Activated CD4-positive, alpha-beta T cell treated with anti-CD3 and anti-CD28 coated beads, Interleukin-2, amount 50 U/mL, for 16 hours (primary cell): Measurements from ENCODE around the gene OR52N4.
"Not testable (repeated sequence)": the region's sequence is repeated elsewhere in the genome, so short reads cannot be mapped to it uniquely, and the experiment has no call there.

Experiments used
- DNase-seq: peaks from one replicate; pipeline ENCODE4 v3.0.0-alpha.2; 2020

The OR52N4 gene

GRCh38 chr11:5753943-5754342 is at the start of gene OR52N4:
Gene OR52N4, plus strand, starts transcription at chr11:5754243. Its CDS starts 498 bp downstream, at chr11:5754741.
- DNase-seq: no peak

- no peak for DNase-seq
Measured at GRCh38 chr11:5705688-5706087, 48.4 kb upstream of the OR52N4 start.

GRCh38 chr11:5712507-5712906 is 41.5 kb upstream of the OR52N4 start:
- DNase-seq: no peak

- DNase-seq: no peak
Measured at GRCh38 chr11:5713695-5714094, 40.3 kb upstream of the OR52N4 start.

GRCh38 chr11:5716518-5716917 is 37.5 kb upstream of the OR52N4 start:
- DNase-seq: not testable (repeated sequence)

GRCh38 chr11:5719703-5720495 is 34.1 kb upstream of the OR52N4 start:
- DNase-seq: no peak

GRCh38 chr11:5722622-5723021 is 31.4 kb upstream of the OR52N4 start:
- no peak for DNase-seq

GRCh38 chr11:5726351-5726750 is 27.7 kb upstream of the OR52N4 start:
- no peak for DNase-seq

GRCh38 chr11:5727691-5728090 is 26.4 kb upstream of the OR52N4 start:
- DNase-seq: no peak

GRCh38 chr11:5736396-5736795 is 17.6 kb upstream of the OR52N4 start, which contains the start of gene OR56B1:
Gene OR56B1, plus strand, starts transcription at chr11:5736448. Its CDS starts 69 bp downstream, at chr11:5736517.
- no peak for DNase-seq

GRCh38 chr11:5737091-5737490 is 17.0 kb upstream of the OR52N4 start:
- no peak for DNase-seq

- DNase-seq: no peak
Measured at GRCh38 chr11:5737670-5738392, 16.2 kb upstream of the OR52N4 start.

GRCh38 chr11:5738431-5738830 is 15.6 kb upstream of the OR52N4 start:
- no peak for DNase-seq

GRCh38 chr11:5746614-5747013 is 7.4 kb upstream of the OR52N4 start:
- DNase-seq: no peak

- DNase-seq: no peak
Measured at GRCh38 chr11:5749836-5750235, 4.2 kb upstream of the OR52N4 start.

- DNase-seq: no peak
Measured at GRCh38 chr11:5767056-5767455, 13.0 kb downstream of the OR52N4 start.

- DNase-seq: no peak
Measured at GRCh38 chr11:5783255-5783654, 29.2 kb downstream of the OR52N4 start, which contains the start of gene OR52N5. Gene OR52N5, minus strand, starts transcription at chr11:5783355. Its CDS starts 4,721 bp downstream, at chr11:5778634.

- no peak for DNase-seq
Measured at GRCh38 chr11:5791165-5791564, 37.1 kb downstream of the OR52N4 start, which contains the start of gene OR52N1. Gene OR52N1, minus strand, starts transcription at chr11:5791265. Its CDS starts 2,449 bp downstream, at chr11:5788816.

- DNase-seq: no peak
Measured at GRCh38 chr11:5796541-5796940, 42.5 kb downstream of the OR52N4 start.

- no peak for DNase-seq
Measured at GRCh38 chr11:5803982-5804381, 49.9 kb downstream of the OR52N4 start.
